DOHH2 (cell line): ENCODE results near the gene ACIN1.
"Not testable (repeated sequence)": the region's sequence is repeated elsewhere in the genome, so short reads cannot be mapped to it uniquely, and the experiment has no call there.

Experiments
- H3F3A ChIP-seq: fragments of 200-600 bp; sonication (generic), shearing (Covaris generic); 2 replicates; pipeline ENCODE4 v1.6.0; 2016; ENCODE audit warnings: antibody characterized with exemption, mild to moderate bottlenecking; ENCODE audit not compliant: control insufficient read depth, insufficient read depth
- H3K27ac ChIP-seq: fragments of 200-600 bp; sonication (generic); 2 replicates; pipeline ENCODE4 v1.5.1; 2014; ENCODE audit warnings: low read depth, mild to moderate bottlenecking, low read length, moderate library complexity
- H3K27me3 ChIP-seq: fragments of 200-600 bp; sonication (generic); 2 replicates; pipeline ENCODE4 v1.6.1; 2014; ENCODE audit warnings: mild to moderate bottlenecking, low read length, mixed read lengths; ENCODE audit not compliant: control insufficient read depth
- H3K36me3 ChIP-seq: fragments of 200-600 bp; sonication (generic); 2 replicates; pipeline ENCODE4 v1.6.1; 2014; ENCODE audit warnings: mild to moderate bottlenecking, low read length, moderate library complexity, mixed read lengths; ENCODE audit not compliant: control insufficient read depth
- H3K4me1 ChIP-seq: fragments of 200-600 bp; sonication (generic); 2 replicates; pipeline ENCODE4 v1.6.1; 2014; ENCODE audit warnings: mild to moderate bottlenecking, low read length, mixed read lengths; ENCODE audit not compliant: control insufficient read depth
- H3K4me2 ChIP-seq: fragments of 200-600 bp; sonication (generic); 2 replicates; pipeline ENCODE4 v1.6.0; 2014; ENCODE audit warnings: mild to moderate bottlenecking, low read length, moderate library complexity
- H3K4me3 ChIP-seq: fragments of 200-600 bp; sonication (generic); 2 replicates; pipeline ENCODE4 v1.5.1; 2014; ENCODE audit warnings: mild to moderate bottlenecking, low read length, mixed read lengths
- H3K79me2 ChIP-seq: fragments of 200-600 bp; sonication (generic); 2 replicates; pipeline ENCODE4 v1.6.1; 2014; ENCODE audit warnings: mild to moderate bottlenecking, low read length, mixed read lengths; ENCODE audit not compliant: control insufficient read depth
- H3K9me2 ChIP-seq: fragments of 200-600 bp; sonication (generic); replicated peaks from 2 replicates; pipeline ENCODE4 v1.6.1; 2014; ENCODE audit warnings: mild to moderate bottlenecking, low read length, mixed read lengths; ENCODE audit not compliant: control insufficient read depth
- H3K9me3 ChIP-seq: fragments of 200-600 bp; sonication (generic); 2 replicates; pipeline ENCODE4 v1.6.1; 2014; ENCODE audit warnings: antibody characterized with exemption, low read length, mixed read lengths; ENCODE audit not compliant: control insufficient read depth, insufficient read depth
- H4K20me1 ChIP-seq: fragments of 200-600 bp; sonication (generic); 2 replicates; pipeline ENCODE4 v1.6.0; 2014; ENCODE audit warnings: low read depth, mild to moderate bottlenecking, antibody characterized with exemption, low read length, moderate library complexity; ENCODE audit not compliant: control insufficient read depth, insufficient read depth
- EZH2phosphoT487 ChIP-seq: fragments of 200-600 bp; sonication (generic); IDR thresholded peaks from 2 replicates; pipeline ENCODE4 v1.6.1; 2017; ENCODE audit warnings: borderline replicate concordance, mild to moderate bottlenecking, antibody characterized with exemption, low read length, moderate library complexity, mixed read lengths
- TF ChIP-seq, protein P1 (sequence below): fragments of 200-600 bp; sonication (generic); IDR thresholded peaks from one replicate; pipeline ENCODE4 v1.5.1; 2014; ENCODE audit warnings: antibody characterized with exemption, mild to moderate bottlenecking, low read depth, low read length; ENCODE audit not compliant: poor library complexity, severe bottlenecking

The ACIN1 gene

GRCh38 chr14:23110579-23111365 is 15.8 kb upstream of the ACIN1 start:
- Histone ChIP-seq H3K27ac (no peak overlapping the region), H3K27me3 (peaks cover 40% of the 10 kb centered on the region)

GRCh38 chr14:23109769-23110168 is 14.8 kb upstream of the ACIN1 start:
- Histone ChIP-seq H4K20me1 (no peaks in the 10 kb centered on the region), H3K4me2 (no peak overlapping the region), H3F3A (no peaks in the 10 kb centered on the region), H3K79me2 (no peaks in the 10 kb centered on the region), H3K27me3 (peaks cover 34% of the 10 kb centered on the region), H3K4me3 (no peak overlapping the region), H3K9me3 (no peaks in the 10 kb centered on the region), H3K9me2 (no peaks in the 10 kb centered on the region), H3K27ac (no peak overlapping the region), H3K36me3 (no peaks in the 10 kb centered on the region), H3K4me1 (peaks cover 12% of the 10 kb centered on the region)
- TF ChIP-seq, protein P1, sequence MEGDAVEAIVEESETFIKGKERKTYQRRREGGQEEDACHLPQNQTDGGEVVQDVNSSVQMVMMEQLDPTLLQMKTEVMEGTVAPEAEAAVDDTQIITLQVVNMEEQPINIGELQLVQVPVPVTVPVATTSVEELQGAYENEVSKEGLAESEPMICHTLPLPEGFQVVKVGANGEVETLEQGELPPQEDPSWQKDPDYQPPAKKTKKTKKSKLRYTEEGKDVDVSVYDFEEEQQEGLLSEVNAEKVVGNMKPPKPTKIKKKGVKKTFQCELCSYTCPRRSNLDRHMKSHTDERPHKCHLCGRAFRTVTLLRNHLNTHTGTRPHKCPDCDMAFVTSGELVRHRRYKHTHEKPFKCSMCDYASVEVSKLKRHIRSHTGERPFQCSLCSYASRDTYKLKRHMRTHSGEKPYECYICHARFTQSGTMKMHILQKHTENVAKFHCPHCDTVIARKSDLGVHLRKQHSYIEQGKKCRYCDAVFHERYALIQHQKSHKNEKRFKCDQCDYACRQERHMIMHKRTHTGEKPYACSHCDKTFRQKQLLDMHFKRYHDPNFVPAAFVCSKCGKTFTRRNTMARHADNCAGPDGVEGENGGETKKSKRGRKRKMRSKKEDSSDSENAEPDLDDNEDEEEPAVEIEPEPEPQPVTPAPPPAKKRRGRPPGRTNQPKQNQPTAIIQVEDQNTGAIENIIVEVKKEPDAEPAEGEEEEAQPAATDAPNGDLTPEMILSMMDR = no peak

More at GRCh38 chr14:23110579-23111365, 15.8 kb upstream of the ACIN1 start:
- Histone ChIP-seq H4K20me1 (no peaks in the 10 kb centered on the region), H3K9me2 (no peaks in the 10 kb centered on the region), H3K4me3 (no peak overlapping the region), H3K9me3 (no peaks in the 10 kb centered on the region), H3K36me3 (no peaks in the 10 kb centered on the region), H3K4me1 (peaks cover 5% of the 10 kb centered on the region), H3F3A (no peaks in the 10 kb centered on the region), H3K4me2 (no peak overlapping the region), H3K79me2 (no peaks in the 10 kb centered on the region)
- no peak for TF ChIP-seq EZH2phosphoT487
- TF ChIP-seq, protein P1 = no peak

- Histone ChIP-seq H3K4me1 (peaks cover 12% of the 10 kb centered on the region), H3K27me3 (peaks cover 25% of the 10 kb centered on the region)
- H4K20me1 ChIP-seq, H3K27ac ChIP-seq, H3K36me3 ChIP-seq, H3F3A ChIP-seq, H3K9me3 ChIP-seq, H3K4me2 ChIP-seq, H3K79me2 ChIP-seq, H3K9me2 ChIP-seq, H3K4me3 ChIP-seq: not testable (repeated sequence)
Measured at GRCh38 chr14:23108169-23108568, 13.2 kb upstream of the ACIN1 start.

- H3F3A ChIP-seq, H4K20me1 ChIP-seq, H3K9me3 ChIP-seq, H3K4me2 ChIP-seq, H3K4me3 ChIP-seq, H3K27ac ChIP-seq, H3K36me3 ChIP-seq, H3K9me2 ChIP-seq, H3K79me2 ChIP-seq: not testable (repeated sequence)
- H3K4me1 ChIP-seq = peaks cover 12% of the 10 kb centered on the region
- peaks cover 22% of the 10 kb centered on the region for H3K27me3 ChIP-seq
Measured at GRCh38 chr14:23107620-23108019, 12.7 kb upstream of the ACIN1 start.
